HG02840 (cell line): ENCODE measurements around the gene ATP6V0D1.

Experiments
- ATAC-seq: cut with Tn5 transposase; IDR thresholded peaks from one replicate; pipeline ENCODE4 v1.9.1; 2021; ENCODE audit warnings: mild to moderate bottlenecking, moderate library complexity, moderate number of reproducible peaks; ENCODE audit not compliant: unreplicated experiment, low FRiP score

ATP6V0D1 gene

DNA sequence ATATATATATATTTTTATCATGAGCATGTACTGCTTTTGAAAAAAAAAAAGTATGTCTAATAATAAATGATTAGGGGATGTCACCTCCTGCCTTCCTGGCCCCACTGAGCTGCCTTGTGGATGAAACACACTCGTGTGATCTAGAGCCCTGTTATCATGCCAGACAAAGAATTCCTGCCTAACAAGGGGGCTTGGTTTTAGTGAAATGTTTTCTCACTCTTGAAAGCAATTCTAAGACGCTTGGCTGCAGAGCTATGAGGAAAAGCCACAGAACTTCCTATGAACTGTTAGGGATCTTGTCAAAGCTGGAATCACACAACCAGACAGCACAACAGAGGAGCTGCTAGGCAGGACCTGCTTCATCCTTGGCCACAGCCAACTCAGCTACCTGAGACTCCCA lies 68.7 kb downstream of the ATP6V0D1 start:
- no peak for ATAC-seq

DNA sequence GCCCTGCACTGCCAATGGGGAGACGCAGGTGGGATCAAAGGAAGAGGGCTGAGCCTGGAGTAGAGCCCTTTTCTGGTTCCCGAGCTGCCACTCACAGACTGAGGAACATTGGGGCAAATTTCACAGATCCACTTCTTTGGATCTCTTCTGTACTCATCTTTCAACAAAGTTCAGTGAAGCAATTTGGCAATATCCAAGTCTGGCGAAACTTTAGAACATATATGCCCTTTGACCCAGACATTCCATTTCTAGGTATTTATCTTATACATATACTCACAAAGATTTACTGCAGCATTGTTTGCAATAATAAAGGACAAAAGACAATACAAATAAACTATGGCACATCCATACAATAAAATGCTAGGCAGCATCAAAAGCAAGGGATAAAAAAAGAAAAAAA lies 69.6 kb downstream of the ATP6V0D1 start:
- no peak for ATAC-seq

DNA sequence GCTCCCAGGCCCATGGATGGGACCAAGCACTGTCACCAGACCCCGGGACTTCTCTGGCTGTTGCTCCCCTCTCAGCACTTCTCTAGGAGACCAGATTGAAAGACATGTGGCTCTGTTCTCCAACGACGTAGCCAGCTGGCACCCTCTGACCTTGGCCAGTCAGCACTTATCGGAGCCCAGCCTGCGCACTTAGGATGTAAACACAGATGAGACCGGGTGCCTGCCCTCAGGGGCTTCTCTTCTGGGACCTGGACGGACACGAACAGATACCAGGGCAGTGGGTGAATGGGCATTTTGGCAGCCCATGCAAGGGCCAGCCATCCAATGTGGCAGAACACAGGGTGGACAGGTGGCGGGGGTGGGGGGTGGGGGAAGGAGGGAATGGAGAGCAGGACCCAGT lies 71.3 kb downstream of the ATP6V0D1 start:
- ATAC-seq: no peak

DNA sequence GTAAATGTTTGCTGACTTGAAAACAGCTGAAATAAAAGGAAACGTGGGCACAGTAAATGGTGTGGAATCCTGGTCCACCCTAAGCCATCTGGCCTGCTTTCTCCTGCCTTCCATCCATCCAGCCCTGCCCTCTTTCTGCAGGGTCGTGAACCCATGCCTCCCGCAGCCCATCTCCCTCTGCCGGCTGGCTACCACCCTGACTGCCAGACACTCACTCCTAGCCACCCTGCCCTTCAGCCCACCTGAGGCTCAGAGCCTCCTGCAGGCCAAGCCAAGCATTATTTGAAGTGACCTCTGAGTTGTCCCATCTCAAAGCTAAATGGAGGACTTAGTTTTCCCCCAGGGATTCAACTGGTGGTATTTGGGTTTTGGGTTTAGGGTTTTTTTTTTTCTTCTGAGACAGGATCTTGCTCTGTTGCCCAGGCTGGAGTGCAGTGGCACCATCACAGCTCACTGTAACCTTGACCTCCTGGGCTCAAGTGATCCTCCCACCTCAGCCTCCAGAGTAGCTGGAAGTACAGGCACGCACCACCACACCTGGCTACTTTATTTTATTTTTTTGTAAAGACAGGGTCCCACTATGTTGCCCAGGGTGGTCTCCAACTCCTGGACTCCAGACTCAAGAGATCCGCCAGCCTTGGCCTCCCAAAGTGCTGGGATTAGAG lies 73.0 kb downstream of the ATP6V0D1 start:
- no peak for ATAC-seq

DNA sequence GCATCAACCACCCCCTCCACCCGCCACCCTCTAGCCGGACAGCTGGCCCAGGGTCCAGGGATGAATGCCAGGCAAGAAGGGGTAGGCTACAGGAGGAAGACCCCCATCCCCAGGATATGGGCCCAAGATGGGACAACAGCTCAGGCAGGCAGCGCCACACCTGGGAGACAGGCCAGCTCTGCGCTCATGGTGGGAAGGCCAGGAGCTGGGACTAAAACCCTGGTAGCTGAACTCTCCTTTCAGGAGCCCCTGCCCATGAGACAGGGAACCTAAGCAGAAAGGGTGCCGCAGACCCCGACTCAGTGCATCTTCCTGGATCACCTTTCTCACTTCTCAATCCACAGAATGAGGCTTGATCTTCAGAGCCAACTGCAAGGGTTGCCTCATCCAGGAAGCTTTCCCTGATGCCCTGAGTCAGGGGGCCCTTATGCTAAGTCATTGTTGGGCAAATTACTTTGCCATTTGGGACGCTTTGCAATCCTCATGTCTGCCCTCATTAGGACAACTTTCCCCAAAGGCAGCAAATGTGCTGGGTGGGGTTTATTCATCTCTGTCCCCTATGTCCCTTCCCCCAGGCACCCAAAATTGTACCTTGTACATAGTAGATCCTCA lies 73.7 kb downstream of the ATP6V0D1 start:
- ATAC-seq: no peak

DNA sequence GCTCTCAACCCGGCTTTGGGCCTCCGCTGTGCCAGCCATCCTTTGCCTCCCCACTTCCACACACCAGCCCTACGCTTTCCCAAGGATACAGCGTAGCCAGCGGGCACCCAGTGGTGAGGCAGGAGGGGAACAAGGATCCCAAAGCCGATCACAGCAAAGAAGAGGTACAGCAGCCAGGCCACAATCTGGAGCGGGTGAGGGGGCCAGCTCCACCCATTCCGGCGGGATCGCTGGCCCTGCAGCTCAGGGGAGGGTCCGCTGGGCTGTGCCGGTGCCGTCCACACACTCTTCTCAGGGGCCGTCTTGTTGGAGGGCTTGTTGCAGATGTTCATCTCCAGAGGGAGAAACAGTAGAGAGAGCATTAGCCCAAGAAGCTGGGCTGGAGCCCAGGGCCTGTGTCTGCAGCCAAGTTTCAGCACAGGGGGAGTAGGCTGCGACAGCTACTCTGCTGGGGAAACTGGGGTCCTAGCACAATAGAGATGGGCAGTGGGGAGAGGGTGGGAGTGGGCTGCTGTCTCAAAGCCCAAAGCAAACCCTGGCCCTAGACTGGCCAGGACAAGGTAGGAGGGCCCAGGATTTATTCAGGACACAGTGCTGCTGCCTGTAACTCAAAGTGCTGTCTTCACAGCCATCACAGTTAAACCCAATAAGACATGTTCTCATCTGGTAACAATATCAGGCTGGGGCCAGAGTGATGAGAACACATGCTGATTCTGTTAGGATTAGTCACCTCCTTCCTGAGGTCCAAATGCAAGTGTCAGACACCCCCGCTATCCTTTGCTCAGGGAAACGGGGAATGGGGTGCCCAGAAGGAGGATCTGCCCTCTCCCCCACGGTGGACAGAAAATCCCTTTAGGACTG lies 74.6 kb downstream of the ATP6V0D1 start:
- ATAC-seq: no peak

DNA sequence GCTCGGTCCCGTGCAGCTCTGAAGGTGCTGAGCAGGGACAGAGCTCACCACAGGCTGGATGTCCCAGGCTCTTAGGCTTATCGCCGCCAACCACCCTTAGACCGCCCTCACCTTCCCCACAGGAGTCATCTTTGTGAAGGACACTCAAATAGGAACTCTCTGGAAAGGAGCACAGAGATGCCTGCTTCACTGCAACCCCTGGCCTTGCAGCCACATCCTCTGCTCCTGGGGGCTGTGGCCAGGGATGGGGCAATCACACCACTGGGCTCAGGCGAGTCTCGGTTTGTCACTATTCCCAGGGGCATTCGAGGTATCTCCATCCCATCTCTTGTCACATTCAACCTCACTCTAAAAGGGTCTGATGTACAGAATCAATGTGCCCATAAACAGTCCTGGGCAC lies 75.6 kb downstream of the ATP6V0D1 start:
- ATAC-seq: no peak

DNA sequence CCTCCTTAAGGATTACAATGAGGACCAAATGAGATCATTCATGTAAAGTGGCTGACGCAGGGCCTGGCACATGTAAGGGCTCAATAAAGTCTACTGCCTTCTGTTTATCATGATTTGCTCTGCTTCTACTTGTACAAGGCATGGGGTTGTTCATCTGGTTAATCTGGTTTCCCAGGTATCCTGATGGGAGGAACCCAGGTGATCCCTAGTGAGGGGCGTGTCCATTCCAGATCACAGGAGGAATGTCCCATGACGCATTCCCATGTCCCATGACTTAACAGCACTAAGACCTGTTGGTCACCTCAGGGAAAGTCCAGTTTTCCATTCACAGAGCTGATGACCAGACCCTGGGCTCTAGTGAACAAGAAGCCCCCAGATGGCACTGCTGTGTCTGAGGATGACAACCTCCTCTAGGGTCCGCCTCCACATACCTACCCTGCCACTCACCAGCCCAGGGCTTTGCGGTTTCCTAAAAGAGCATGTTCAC lies 76.2 kb downstream of the ATP6V0D1 start:
- no peak for ATAC-seq

DNA sequence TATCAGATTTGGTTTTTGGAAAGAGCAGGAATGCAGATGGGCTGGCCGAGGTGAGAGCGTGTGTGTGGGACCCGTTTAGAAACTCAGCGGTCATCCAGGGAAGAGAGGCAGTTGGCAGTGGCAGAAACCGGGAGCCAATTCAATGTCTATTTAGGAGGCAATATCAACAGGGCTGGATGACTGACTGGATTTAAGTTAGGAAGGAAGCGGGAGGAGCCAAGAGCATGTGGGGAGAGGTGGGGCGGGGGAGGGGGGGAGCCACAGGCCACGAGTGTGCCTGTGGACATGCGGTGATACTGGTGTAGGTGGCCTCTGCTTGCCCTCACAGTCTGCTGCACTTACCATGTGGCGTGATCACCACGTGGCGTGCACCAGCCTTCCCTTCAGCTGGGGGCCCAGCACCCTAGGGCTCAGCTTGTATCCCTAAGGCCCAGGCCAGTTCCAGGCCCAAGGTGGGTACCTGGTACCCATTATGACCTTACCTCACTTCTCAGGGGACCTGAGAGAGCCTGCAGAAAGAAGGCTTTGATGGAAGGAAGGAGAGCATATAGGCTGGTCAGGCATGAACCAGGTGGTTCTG lies 76.9 kb downstream of the ATP6V0D1 start:
- no peak for ATAC-seq

DNA sequence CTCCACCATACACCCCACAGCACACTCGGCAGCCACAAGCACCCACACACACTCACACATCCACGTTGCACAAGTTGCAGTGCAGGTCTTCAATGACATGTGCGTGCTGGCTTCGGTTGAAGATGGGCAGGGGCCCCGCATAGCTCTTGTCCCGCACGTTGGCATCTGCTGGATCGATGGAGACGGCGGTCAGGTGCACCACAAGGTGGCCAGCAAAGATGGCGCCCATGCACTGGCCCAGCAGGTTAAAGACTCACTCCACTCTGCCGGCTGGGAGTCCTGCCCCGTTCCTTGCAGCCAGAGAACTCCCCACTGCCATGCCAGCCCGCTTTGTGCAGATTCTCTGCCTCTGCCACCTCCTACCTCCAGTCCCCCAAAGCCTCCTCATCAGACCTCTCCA lies 80.1 kb downstream of the ATP6V0D1 start:
- ATAC-seq: no peak

DNA sequence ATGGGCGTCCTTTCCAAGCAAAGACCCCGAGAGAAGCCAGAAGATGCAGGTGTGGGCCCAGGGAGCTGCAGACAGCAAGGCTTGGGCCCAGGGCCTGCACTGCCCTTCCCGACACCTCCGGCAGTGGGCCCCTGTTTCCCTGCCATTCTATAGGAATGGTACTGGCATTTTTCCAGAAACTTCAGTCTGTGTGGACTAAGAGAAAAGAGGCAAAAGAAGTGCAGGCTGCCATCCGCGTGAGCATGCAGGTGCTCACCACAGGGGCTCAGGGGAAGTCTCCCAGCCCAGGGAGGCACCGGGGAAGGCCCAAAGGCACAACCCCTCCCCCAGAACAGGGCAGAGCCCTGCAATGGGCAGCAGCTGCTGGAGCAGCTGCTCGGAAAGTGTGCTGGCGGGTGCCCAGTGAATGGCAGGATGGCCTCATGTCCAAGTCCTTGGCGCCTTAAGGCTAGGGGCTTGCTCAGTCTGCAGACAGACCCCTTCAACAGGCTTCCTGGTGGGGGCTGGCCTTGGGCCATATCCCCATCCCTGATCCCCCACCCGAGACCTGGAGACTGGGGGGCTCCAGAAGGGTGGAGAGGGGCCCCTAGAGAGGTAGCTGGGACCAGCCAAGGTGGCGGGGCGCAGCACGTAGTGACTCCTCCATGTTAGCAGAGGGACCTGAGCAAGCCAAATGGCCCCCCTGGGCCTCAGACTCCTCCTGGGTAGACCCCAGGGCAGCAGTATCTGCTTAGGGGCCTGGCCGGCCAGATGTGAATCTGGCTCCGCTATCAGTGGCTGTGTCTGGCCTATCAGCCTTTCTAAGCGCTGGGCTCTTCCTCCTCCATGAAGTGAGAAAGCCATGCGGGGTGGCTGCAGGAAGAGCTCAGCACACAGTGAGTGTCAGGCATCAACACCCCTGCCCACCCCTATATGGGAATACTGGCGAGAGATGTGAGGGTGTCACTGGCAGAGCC lies 80.9 kb downstream of the ATP6V0D1 start:
- ATAC-seq: no peak

DNA sequence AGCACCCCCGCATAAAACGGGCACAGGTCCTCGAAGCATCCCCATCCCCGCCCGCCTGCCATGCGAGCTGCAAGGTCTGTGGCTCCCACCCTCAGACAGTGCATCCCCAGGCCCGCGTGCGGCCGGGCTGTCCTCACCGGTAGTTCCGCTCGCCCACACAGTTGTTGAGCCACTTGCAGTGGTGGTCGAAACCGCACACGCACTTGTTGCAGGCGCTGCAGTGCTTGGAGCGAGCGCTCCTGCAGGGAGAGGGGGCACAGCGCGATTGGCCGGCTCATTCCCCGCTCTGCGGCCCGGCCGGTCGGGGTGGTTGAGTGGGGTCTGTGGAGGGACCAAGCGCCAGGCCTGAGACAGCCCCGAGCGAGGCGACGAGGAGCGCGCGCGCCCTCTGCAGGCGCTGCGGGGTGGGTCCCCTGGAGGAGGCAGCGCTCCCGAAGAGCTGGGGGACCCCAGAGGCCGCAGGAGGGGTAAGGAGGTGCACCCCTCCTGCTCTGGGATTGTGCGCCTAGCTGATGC lies 81.7 kb downstream of the ATP6V0D1 start:
- ATAC-seq: no peak

DNA sequence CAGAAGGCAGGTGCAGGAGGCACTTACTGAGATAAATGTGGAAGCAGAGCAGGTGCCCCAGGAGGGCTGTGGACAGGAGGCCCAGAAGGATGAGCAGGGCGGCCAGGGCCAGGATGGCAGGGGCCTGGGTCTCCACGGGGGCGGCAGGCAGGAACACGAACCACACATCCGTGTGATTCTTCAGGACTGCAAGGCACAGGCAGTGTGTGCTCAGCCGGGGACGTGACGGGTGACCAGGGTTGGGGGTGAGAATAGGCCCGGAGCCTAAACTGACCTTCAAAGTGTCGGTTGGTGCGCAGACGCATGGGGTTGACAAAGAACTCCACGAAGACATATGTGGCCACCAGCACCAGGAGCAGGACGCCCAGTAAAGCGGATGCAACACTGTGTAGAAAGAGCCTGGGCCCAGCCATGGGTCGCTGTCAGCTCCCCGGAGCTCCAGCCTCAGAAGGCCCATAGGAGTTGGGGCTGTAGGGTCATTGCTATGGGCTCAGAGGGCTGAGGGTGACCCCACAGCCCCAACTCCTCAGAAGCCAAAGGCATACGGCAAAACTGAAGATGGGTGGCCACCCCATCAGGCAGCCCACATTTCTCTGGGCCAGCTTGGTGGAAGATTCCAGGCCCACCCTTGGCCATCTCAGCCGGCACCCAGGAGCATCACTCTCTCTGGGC lies 82.3 kb downstream of the ATP6V0D1 start:
- no peak for ATAC-seq

DNA sequence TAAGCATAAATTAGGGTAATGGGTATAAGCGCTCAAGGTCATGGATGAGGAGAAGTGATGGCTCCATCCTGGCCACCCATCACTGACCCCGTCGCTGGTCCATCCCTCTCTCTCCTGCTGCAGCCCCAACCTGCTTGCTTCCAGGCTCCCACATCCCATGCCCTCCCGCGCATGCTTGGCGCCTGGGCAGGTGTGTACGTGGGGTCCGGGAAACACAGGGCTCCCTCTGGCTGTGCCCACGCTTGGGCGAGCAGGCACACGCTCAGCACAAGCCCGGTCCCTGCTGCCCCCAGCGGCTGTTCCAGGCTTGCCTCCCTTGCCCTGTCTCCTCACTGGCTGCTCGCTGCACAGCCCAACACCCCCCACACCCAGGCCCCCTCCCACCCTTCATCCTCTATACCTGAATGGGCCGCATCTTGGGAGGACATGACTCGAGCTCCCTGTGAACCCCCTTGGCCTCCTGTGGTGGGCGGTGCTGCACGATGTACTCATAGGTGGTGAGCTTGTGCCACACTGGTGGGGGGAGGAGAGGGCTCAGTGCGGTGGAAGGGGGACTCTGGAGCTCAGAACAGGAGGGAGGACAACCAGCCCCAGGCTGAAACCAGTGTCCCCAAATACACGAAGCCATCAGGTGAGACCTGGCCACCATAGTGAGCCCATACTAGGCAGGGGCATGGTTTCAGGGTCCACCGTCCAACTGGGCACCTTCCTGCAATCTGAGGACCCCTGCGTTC lies 83.0 kb downstream of the ATP6V0D1 start:
- ATAC-seq: no peak

DNA sequence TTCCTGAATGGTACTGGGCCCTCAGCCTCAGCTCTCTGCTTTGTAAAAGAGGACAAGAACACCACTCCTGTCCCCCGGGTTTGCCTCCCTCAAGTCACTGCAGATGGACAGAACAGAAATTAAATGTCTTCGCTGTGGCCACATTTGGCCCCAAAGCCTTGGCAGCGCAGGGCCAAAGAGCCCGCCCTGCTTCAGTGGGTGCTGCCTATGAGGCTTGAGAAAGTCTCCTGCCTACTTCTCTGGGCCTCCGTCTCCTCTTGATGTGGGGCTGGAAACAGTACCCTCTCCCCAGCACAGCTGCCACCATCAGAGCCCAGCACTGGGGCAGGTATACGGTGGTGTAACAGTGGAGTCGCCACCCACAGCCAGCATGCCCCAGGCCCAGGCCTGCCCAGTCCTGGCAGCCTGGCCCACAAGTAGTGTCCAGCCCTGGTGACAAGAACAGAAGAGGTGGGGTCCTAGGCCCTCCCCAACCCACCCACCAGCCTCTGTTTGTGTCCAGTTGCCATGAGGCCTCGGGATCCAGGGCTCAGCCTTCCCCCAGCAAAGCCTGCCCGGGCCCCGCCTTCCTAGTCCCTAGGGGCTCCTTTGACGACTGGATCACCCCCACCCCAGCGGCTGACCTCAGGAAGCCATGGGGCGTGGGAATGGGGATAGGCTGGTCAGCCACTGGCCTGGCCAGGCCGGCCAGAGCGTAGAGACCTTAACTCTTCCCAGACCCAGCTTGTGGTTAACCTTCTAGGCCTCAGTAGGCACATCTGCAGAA lies 83.7 kb downstream of the ATP6V0D1 start:
- ATAC-seq: no peak

DNA sequence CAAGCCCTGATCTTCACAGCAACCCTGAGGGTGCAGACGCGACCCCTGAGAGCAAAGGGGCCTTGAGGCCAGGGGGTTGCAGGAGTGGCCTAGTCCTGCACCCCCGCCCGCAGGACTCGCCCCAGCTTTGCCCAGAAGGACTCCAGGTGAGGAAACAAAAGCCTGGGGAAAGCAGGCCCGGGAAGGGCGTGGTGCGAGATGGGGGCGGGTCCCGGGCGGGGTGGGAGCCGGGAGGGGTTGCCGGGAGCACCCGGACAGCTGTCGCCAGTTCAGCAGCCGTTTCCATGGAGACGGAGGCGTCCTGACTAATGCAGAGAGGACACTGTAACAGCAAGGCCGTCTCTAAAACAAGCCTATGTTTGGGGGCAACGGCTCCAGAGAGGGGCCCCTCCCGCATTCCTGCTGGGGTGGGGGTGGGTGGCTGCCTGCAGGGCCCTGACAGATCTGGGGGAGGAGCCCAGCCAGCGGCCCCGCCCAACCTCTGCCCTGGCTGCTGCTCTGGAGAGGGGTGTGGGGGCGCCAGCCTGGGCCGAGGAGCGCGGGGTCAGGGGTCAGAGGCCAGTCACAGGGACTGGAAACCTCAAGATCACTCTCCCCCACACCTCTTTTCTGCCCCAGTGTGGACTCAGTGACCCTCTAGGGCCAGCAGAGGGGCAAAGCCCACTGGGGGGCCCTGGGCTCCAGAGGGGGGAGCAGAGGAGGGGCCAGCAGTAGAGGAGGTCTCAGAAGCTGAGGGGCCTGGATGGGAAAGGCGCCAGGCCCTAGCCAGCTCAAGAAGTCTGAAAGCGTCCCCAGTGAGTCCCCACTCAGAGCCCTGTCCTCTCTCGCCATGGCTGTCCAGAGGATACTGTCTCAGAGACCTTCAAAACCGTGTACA lies 84.6 kb downstream of the ATP6V0D1 start:
- no peak for ATAC-seq
